Activated T-helper 17 cell treated with anti-CD3 and anti-CD28 coated beads, Interleukin-2, amount 50 U/mL, for 72 hours (primary cell): ENCODE results near the gene DBH. TPM values are rescaled to one million over a fixed set of nuclear protein-coding genes. Genes with fewer than 3 reads are reported as not detected.
"Not testable (repeated sequence)": the region's sequence is repeated elsewhere in the genome, so short reads cannot be mapped to it uniquely, and the experiment has no call there.

ENCODE experiments used
- ATAC-seq: fragments of 150-1000 bp; cut with Tn5 transposase; replicated peaks from 2 replicates; pipeline ENCODE4 v1.10.0; 2021; ENCODE audit warnings: mild to moderate bottlenecking, moderate library complexity
- H3K27ac Mint-ChIP-seq: one replicate; pipeline ENCODE4 v1.8.0; 2022; ENCODE audit warnings: mixed read lengths
- H3K27me3 Mint-ChIP-seq: one replicate; pipeline ENCODE4 v1.8.0; 2022; ENCODE audit warnings: mixed read lengths
- H3K36me3 Mint-ChIP-seq: one replicate; pipeline ENCODE4 v1.8.0; 2022; ENCODE audit warnings: low read depth, mild to moderate bottlenecking, mixed read lengths
- H3K4me1 Mint-ChIP-seq: one replicate; pipeline ENCODE4 v1.8.0; 2022; ENCODE audit warnings: mixed read lengths
- H3K4me3 Mint-ChIP-seq: one replicate; pipeline ENCODE4 v1.8.0; 2022; ENCODE audit warnings: mild to moderate bottlenecking, mixed read lengths
- H3K9me3 Mint-ChIP-seq: one replicate; pipeline ENCODE4 v1.8.0; 2022; ENCODE audit warnings: mixed read lengths
- total RNA-seq, 2 donors: library from RNA; stranded (reverse); gene quantifications; one replicate each; pipeline ENCODE4 v1.2.3, GENCODE V29; 2022

The DBH gene
- total RNA-seq, 2 donors from 2014 or later, result not detected

GRCh38 chr9:133626008-133626407 lies 10.2 kb upstream of the DBH start:
- not testable (repeated sequence) for ATAC-seq, H3K4me1 Mint-ChIP-seq, H3K27ac Mint-ChIP-seq, H3K36me3 Mint-ChIP-seq, H3K4me3 Mint-ChIP-seq, H3K27me3 Mint-ChIP-seq
- peaks cover 10% of the 10 kb centered on the region for H3K9me3 Mint-ChIP-seq

DNA sequence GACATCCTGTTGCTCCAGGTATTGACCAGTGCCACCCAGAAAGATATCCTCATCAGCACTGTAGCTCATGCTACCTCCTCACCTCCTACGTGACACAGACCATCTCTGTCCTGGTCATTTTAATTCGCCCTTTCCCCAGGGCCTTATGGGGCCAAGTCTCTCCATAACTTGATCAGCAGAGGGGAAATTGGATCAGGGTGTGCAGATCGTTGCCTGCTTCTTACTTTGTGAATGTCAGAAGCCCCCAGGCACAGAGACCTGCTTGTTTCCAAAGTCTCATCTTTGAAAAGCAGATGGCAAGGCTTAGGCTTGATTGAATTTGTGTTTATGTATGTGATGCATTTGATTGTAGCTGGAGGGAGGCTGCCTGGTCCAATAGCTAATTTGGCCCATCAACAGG lies 8.8 kb upstream of the DBH start:
- peaks cover 8% of the 10 kb centered on the region for H3K27me3 Mint-ChIP-seq

GRCh38 chr9:133628766-133629165 lies 7.4 kb upstream of the DBH start:
- Mint-ChIP-seq H3K4me1 (no peaks in the 10 kb centered on the region), H3K4me3 (no peak overlapping the region), H3K27me3 (peaks cover 8% of the 10 kb centered on the region), H3K36me3 (no peaks in the 10 kb centered on the region), H3K27ac (no peak overlapping the region), H3K9me3 (peaks cover 10% of the 10 kb centered on the region)
- ATAC-seq, result no peak

More for the DNA sequence above, 8.8 kb upstream of the DBH start:
- Mint-ChIP-seq H3K27ac (no peak overlapping the region), H3K4me1 (no peaks in the 10 kb centered on the region), H3K4me3 (no peak overlapping the region), H3K9me3 (peaks cover 10% of the 10 kb centered on the region), H3K36me3 (no peaks in the 10 kb centered on the region)
- no peak for ATAC-seq

- no peaks in the 10 kb centered on the region for H3K36me3 Mint-ChIP-seq
- H3K4me3 Mint-ChIP-seq, result no peak overlapping the region
- no peaks in the 10 kb centered on the region for H3K4me1 Mint-ChIP-seq
- H3K27me3 Mint-ChIP-seq, result peaks cover 8% of the 10 kb centered on the region
- H3K27ac Mint-ChIP-seq, result no peak overlapping the region
- peaks cover 10% of the 10 kb centered on the region for H3K9me3 Mint-ChIP-seq
- ATAC-seq, result no peak
Observed at GRCh38 chr9:133629221-133630110, 6.7 kb upstream of the DBH start.

GRCh38 chr9:133631111-133631510 lies 5.1 kb upstream of the DBH start:
- Mint-ChIP-seq H3K27me3 (peaks cover 5% of the 10 kb centered on the region), H3K36me3 (no peaks in the 10 kb centered on the region), H3K27ac (no peak overlapping the region), H3K4me1 (no peaks in the 10 kb centered on the region), H3K9me3 (peaks cover 7% of the 10 kb centered on the region), H3K4me3 (no peak overlapping the region)
- ATAC-seq, result no peak

- Mint-ChIP-seq H3K4me3 (no peak overlapping the region), H3K4me1 (no peaks in the 10 kb centered on the region), H3K27me3 (no peaks in the 10 kb centered on the region), H3K36me3 (no peaks in the 10 kb centered on the region), H3K27ac (no peak overlapping the region), H3K9me3 (no peaks in the 10 kb centered on the region)
- ATAC-seq, result no peak
Observed at GRCh38 chr9:133632806-133633680, 3.1 kb upstream of the DBH start.

DNA sequence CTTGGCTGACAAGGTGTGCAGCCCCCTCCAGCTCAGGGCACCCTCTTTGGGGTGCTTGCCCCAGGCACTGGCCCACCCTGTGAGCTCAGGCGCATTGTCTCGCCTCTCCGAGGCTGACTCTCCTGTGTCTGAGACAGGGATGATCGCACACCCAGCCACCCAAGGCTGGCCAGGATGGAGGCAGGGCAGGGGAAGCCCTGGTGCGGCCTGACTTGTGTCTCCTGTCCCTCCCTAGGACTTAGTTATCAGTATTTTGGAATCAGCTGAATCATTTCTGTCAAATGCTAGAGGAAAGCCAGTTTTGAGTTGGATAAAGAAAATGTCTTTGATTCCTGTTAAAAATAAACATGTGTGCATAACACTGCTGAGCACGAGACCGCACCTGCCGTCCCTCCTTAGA lies 2.5 kb upstream of the DBH start:
- H3K27me3 Mint-ChIP-seq, result no peaks in the 10 kb centered on the region

GRCh38 chr9:133634081-133634691 lies 2.0 kb upstream of the DBH start:
- no peaks in the 10 kb centered on the region for H3K36me3 Mint-ChIP-seq
- no peak overlapping the region for H3K4me3 Mint-ChIP-seq
- no peaks in the 10 kb centered on the region for H3K4me1 Mint-ChIP-seq
- H3K27ac Mint-ChIP-seq, result no peak overlapping the region
- no peaks in the 10 kb centered on the region for H3K27me3 Mint-ChIP-seq
- no peak for ATAC-seq
- no peaks in the 10 kb centered on the region for H3K9me3 Mint-ChIP-seq

More for the DNA sequence above, 2.5 kb upstream of the DBH start:
- Mint-ChIP-seq H3K9me3 (no peaks in the 10 kb centered on the region), H3K4me1 (no peaks in the 10 kb centered on the region), H3K4me3 (no peak overlapping the region), H3K27ac (no peak overlapping the region), H3K36me3 (no peaks in the 10 kb centered on the region)
- no peak for ATAC-seq

DNA sequence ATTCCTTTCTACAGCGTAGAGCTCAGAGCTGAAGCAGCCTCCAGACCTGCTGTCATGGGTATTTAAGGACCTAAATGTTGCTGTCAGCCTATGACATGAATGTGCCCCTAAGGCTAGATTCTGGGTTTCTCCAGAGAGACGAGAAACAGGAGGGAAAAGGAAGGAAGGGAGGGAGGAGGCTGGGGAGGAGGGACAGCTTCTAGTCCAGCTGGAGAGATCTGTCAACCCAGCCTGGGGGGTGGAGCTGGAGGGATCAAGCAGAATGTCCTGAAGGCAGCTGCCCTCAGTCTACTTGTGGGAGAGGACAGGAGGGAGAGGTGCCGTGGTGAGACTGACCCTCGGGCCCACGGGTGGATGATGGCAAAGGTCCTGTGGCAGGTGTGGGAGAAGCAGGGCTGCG lies 1.1 kb upstream of the DBH start:
- Mint-ChIP-seq H3K27me3 (no peaks in the 10 kb centered on the region), H3K36me3 (no peaks in the 10 kb centered on the region), H3K4me3 (no peak overlapping the region), H3K27ac (no peak overlapping the region), H3K4me1 (no peaks in the 10 kb centered on the region), H3K9me3 (no peaks in the 10 kb centered on the region)
- no peak for ATAC-seq

DNA sequence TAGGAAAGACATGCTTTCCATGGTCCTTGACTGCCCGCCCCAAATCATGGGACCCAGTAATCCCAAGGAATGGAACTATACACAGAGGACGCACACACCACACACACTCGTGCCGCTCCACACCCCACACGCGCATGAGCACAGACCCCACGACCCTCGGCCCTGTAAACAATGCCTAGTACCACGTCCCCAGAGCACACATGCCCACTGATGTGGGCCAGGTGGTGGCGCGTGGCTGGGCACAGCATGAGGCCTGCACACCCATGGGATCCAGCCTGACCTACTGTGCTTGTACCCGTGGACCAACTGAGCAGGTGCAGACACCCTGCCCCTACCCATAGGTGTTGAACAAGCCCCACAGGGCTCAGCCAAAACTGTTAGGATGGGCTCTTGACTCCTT lies 739 bp downstream of the DBH start:
- Mint-ChIP-seq H3K4me1 (no peaks in the 10 kb centered on the region), H3K27ac (no peak overlapping the region), H3K27me3 (peaks cover 5% of the 10 kb centered on the region), H3K4me3 (no peak overlapping the region), H3K36me3 (no peaks in the 10 kb centered on the region), H3K9me3 (no peaks in the 10 kb centered on the region)
- ATAC-seq, result no peak

DNA sequence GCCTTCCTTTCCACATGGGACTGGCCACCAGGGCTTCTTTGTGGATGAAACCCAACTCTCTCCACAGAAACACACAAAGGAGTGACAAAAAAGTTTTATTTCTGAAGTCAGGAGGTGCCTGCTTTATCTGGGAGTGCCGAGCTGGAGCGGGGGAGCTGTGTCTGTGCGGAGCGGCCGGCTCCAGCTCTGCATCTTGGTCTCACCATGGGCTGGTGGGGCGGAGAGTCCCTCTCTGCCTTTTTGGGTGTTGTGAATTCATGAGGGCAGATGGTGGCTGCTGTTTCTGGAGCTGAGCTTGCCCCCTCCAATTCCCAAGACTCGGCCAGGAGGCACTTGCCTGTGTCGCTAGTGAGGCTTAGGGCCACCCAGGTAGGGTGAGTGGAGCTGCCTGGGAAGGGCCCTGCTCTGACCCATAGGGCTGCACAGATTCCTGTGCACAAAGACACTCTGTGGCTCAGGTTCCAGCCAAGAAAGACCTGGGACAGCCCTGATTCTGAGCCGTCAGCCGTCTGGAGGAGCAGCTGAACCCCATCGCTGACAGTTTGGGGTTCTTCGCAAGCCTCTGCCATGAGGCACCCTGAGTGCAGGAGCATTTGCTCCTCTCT lies 1.4 kb downstream of the DBH start:
- Mint-ChIP-seq H3K4me1 (no peaks in the 10 kb centered on the region), H3K27ac (no peak overlapping the region), H3K4me3 (no peak overlapping the region), H3K9me3 (no peaks in the 10 kb centered on the region), H3K27me3 (peaks cover 5% of the 10 kb centered on the region), H3K36me3 (no peaks in the 10 kb centered on the region)
- ATAC-seq, result no peak

- Mint-ChIP-seq H3K9me3 (no peaks in the 10 kb centered on the region), H3K27ac (no peak overlapping the region), H3K4me3 (no peak overlapping the region), H3K36me3 (no peaks in the 10 kb centered on the region), H3K27me3 (peaks cover 5% of the 10 kb centered on the region), H3K4me1 (no peaks in the 10 kb centered on the region)
- ATAC-seq, result no peak
Observed at GRCh38 chr9:133638076-133638475, 1.9 kb downstream of the DBH start.

DNA sequence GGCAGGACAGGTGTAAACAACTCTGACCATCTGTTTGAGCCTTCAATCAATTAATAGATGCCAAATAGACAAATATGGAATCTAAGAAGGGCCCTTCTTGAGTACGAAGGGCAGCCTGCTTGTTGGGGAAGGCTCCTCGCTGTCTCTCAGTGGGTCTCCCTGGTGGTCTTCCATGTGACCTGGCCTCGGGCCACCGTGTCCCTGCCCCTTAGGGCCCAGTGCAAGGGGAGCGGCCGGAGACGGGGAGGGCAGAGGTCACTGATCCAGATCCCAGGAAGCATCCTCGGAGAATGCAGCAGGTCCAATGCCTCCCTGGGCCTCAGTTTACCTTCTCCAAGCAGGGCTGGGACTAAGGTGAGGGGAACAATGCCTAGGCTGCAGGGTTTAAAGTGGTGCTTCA lies 2.5 kb downstream of the DBH start:
- ATAC-seq, result no peak
- H3K4me3 Mint-ChIP-seq, result no peak overlapping the region

DNA sequence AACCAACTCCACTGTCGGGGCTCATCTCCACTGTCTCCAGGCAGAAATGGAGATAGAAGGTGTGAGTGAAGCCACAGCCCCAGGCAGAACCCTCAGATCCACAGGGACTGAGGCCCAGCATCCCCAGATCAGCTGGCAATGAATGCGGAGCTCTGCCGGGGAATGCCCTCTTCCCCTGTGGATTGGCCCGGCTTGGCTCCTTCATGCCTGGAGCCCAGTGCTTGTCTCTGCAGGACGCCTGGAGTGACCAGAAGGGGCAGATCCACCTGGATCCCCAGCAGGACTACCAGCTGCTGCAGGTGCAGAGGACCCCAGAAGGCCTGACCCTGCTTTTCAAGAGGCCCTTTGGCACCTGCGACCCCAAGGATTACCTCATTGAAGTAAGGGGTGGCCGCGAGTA lies 3.5 kb downstream of the DBH start:
- Mint-ChIP-seq H3K27me3 (peaks cover 5% of the 10 kb centered on the region), H3K27ac (no peak overlapping the region), H3K36me3 (no peaks in the 10 kb centered on the region), H3K4me1 (no peaks in the 10 kb centered on the region), H3K9me3 (no peaks in the 10 kb centered on the region), H3K4me3 (no peak overlapping the region)
- ATAC-seq, result no peak

More for the DNA sequence above, 2.5 kb downstream of the DBH start:
- Mint-ChIP-seq H3K4me1 (no peaks in the 10 kb centered on the region), H3K36me3 (no peaks in the 10 kb centered on the region), H3K27ac (no peak overlapping the region), H3K27me3 (peaks cover 5% of the 10 kb centered on the region), H3K9me3 (no peaks in the 10 kb centered on the region)
